GM12864 (cell line): ENCODE measurements around the gene FYCO1.

ENCODE experiments used
- DNase-seq: peaks from one replicate; pipeline ENCODE4 v3.0.0-alpha.2; 2011; ENCODE audit warnings: low read depth
- H3K4me3 ChIP-seq: 2 replicates; pipeline ENCODE4 v1.5.1; 2011; ENCODE audit warnings: mild to moderate bottlenecking, low read depth, low read length, control low read depth
- CTCF ChIP-seq: IDR thresholded peaks from 2 replicates; pipeline ENCODE4 v1.5.1; 2011; ENCODE audit warnings: low read depth, mild to moderate bottlenecking, moderate library complexity, low read length, control low read depth, inconsistent platforms; ENCODE audit errors: missing control alignments

The FYCO1 gene

GRCh38 chr3:45988804-45989203 is 6.8 kb downstream of the FYCO1 start:
- no peak for TF ChIP-seq CTCF
- DNase-seq: no peak
- no peak overlapping the region for H3K4me3 ChIP-seq

- TF ChIP-seq CTCF: no peak
- DNase-seq: no peak
- H3K4me3 ChIP-seq: no peak overlapping the region
Measured at GRCh38 chr3:45988362-45988761, 7.3 kb downstream of the FYCO1 start.

- no peak for TF ChIP-seq CTCF
- no peak overlapping the region for H3K4me3 ChIP-seq
- DNase-seq: no peak
Measured at GRCh38 chr3:45987368-45988291, 8.0 kb downstream of the FYCO1 start.

- no peak for DNase-seq
- no peak for TF ChIP-seq CTCF
- H3K4me3 ChIP-seq: no peak overlapping the region
Measured at GRCh38 chr3:45986303-45986982, 9.2 kb downstream of the FYCO1 start.

GRCh38 chr3:45985532-45986302 is 9.9 kb downstream of the FYCO1 start:
- H3K4me3 ChIP-seq: no peak overlapping the region
- TF ChIP-seq CTCF: no peak
- no peak for DNase-seq

- DNase-seq: no peak
- TF ChIP-seq CTCF: no peak
- H3K4me3 ChIP-seq: no peak overlapping the region
Measured at GRCh38 chr3:45984331-45985312, 11.0 kb downstream of the FYCO1 start.
